ENCODE measurements around the gene GAA.

DNA sequence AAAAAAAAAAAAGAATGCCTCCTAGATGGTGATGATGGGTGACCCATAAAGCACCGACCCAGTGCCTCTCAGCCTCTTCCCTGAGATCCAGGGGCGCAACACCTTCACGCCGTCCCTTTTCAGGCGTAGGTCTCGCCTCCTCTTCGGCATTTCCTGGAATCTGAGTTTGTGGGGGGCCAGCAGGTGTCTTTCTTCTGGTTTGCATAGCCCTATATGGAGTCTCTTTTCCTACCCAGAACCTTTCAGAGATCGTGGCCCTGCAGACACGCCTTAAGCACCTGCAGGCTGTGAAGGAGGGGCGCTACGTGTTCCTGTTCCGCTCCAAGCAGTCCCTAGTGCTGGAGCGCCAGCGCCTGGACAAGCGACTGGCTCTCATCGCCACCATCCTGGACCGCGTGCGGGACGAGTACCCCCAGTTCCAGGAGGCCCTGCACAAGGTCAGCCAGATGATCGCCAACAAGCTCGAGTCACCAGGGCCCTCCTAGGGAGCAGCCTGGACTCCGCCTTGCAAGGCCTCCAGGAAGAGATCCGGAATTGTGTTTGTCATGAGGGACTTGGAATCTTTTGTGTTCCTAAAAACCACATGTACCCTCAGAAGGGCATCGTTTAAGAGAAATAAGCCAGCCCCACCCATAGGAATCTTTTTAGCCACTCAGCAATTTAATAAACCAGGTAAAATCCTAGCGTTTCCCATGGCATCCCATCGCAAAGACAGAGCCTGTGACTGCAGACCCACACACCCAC is 1.9 kb upstream of the GAA start:
- TF ChIP-seq POLR2A (IDR thresholded peaks at IDR 0.05) (no peak), CTCF (IDR thresholded peaks at IDR 0.05) (no peak)
